ENCODE data around the gene ZNF839.
A peak's percentile ranks its signal among the peaks of the same experiment; 100 is the strongest.

Gene ZNF839

DNA sequence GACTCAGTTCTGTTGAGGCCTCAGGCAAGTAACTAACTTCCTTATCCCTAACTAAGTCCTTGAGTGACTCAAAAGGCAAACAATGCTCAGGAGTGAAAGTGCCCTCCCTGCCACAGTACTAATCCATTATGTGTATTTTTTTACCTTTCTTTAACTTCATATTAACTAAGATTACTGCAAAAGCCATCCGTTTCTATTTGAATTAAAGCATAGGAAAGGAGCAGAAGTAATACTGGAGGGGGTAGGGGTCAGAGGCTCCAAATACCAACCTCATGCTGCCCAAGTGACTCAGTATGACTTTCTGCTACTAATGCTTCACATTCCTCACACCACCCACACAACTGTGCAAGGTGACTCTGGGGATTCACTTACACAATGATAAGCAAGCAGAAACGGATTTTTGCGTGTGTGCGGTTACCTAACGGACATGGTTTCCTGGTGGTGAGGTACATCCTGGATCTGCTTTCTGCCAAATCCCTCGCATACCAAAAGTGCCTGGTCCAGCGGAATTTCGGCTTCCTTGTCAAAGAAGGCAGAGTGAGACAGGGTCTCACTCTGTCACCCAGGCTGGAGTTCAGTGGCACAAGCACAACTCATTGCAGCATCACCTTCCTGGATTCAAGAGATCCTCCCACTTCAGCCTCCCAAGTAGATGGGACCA is 39.7 kb upstream of the ZNF839 start:
- TF ChIP-seq, protein P1, sequence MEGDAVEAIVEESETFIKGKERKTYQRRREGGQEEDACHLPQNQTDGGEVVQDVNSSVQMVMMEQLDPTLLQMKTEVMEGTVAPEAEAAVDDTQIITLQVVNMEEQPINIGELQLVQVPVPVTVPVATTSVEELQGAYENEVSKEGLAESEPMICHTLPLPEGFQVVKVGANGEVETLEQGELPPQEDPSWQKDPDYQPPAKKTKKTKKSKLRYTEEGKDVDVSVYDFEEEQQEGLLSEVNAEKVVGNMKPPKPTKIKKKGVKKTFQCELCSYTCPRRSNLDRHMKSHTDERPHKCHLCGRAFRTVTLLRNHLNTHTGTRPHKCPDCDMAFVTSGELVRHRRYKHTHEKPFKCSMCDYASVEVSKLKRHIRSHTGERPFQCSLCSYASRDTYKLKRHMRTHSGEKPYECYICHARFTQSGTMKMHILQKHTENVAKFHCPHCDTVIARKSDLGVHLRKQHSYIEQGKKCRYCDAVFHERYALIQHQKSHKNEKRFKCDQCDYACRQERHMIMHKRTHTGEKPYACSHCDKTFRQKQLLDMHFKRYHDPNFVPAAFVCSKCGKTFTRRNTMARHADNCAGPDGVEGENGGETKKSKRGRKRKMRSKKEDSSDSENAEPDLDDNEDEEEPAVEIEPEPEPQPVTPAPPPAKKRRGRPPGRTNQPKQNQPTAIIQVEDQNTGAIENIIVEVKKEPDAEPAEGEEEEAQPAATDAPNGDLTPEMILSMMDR (IDR thresholded peaks at IDR 0.05; ENCODE audit: insufficient read depth, low read length, missing control alignments), result no peak
- DNase-seq (ENCODE audit: low read depth, low spot score), result peak; percentile 100
- ChIA-PET CTCF (no interaction called here), POLR2A (interaction anchor here (1.0 kb wide), 1 partner anchor 25 kb away, joined by 5 read pairs; the partner anchor contains the start of gene MOK)
- peak overlapping the region; percentile 12 for H3K4me3 ChIP-seq (ENCODE audit: low read depth, low read length)

DNA sequence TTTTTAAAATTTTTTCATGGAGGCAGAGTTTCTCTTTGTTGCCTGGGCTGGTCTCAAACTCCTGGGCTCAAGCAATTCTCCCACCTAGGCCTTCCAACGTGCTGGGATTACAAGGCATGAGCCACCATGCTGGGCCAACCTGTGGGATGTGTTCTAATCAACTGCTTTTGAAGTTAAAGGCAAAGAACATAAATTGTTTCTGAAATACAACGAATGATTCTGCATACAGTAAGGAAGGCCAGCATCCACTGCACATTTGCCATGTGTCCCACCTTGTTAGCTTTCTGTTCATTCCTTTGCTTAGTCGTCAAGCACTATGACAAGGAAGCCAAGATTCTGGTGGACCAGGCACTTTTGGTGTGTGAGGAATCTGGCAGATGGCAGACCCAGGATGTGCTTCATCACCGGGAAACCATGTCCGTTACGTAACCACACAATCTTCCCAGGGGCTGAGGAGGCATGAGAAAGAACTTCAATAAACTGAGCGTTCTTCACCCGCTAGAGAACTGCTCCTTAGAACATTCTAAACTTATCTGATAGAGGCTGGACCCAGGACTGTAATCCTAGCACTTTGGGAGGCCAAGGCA is 39.1 kb upstream of the ZNF839 start:
- TF ChIP-seq, protein P1 (IDR thresholded peaks at IDR 0.05; ENCODE audit: insufficient read depth, low read length, missing control alignments), result no peak
- CTCF ChIA-PET, result interaction anchor here (0.5 kb wide), 1 partner anchor 12 kb away, joined by 3 read pairs; no protein-coding TSS in a partner anchor

DNA sequence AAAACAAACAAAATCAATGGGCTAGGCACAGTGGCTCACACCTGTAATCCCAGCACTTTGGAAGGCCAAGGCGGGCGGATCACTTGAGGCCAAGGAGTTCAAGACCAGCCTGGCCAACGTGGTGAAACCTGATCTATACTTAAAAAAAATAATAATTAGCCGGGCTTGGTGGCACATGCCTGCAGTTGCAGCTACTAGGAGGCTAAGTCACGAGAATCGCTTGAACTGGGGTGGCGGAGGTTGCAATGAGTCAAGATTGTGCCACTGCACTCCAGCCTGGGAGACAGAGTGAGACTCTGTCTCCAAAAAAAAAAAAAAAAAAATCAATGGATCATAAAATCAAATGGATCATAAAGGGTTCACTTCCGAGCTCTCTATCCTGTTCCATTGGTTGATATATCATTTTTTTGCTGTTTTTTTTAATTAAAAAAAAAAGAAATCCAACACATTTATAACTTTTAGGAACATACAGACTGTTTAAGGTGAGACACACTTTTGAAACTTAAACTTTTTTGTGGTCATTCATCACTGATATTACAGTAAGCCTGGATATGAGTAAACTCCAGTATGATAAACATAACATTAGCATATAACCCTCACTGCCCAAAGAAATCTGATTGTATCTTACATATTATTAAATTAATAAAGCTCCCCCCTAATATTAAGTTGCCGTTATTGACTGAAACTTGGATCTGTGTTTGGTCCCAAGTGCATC is 36.6 kb upstream of the ZNF839 start:
- no peak for DNase-seq (ENCODE audit: low read depth, low spot score)
- ChIA-PET CTCF (interaction anchor here (1.5 kb wide), 1 partner anchor 31 kb away, joined by 4 read pairs; no protein-coding TSS in a partner anchor), POLR2A (no interaction called here)
- TF ChIP-seq, protein P1 (IDR thresholded peaks at IDR 0.05; ENCODE audit: insufficient read depth, low read length, missing control alignments), result no peak
- no peak overlapping the region for H3K4me3 ChIP-seq (ENCODE audit: low read depth, low read length)

More for the DNA sequence above, 39.1 kb upstream of the ZNF839 start:
- peak; percentile 98 for DNase-seq (ENCODE audit: low read depth, low spot score)
- peak overlapping the region; percentile 12 for H3K4me3 ChIP-seq (ENCODE audit: low read depth, low read length)
- POLR2A ChIA-PET, result interaction anchor here (0.7 to 1.0 kb wide), 2 partner anchors 8 to 24 kb away, joined by 3 to 5 read pairs; partner anchors contain the start of gene MOK

DNA sequence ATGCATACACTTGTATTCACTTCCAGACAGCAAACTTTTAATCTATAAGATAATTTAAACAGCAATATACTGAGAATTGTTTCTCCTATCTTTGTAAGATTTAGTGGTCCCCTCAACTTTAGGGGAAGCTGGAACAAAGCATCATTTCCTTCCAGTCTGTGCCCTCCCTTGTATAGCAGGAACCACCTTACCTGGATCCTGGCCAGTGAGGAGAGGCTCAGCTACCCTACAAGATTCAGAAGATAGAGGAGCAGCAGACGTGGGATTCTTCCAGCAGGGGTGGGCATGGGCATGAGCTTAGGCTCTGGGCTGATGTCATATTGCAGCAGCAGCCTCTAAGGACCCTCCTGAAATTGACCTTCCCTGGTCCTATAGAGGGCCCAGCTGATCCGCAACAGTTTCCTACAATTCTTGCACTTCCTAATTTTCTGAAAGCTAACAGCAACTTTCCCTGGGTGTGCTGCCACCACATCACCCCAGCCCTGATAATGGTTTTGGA is 35.9 kb upstream of the ZNF839 start:
- ChIA-PET CTCF (interaction anchor here (0.7 to 1.5 kb wide), 2 partner anchors 30 to 32 kb away, joined by 3 to 4 read pairs; no protein-coding TSS in a partner anchor), POLR2A (no interaction called here)
- TF ChIP-seq, protein P1 (IDR thresholded peaks at IDR 0.05; ENCODE audit: insufficient read depth, low read length, missing control alignments), result no peak
- H3K4me3 ChIP-seq (ENCODE audit: low read depth, low read length), result no peak overlapping the region
- DNase-seq (ENCODE audit: low read depth, low spot score), result no peak

DNA sequence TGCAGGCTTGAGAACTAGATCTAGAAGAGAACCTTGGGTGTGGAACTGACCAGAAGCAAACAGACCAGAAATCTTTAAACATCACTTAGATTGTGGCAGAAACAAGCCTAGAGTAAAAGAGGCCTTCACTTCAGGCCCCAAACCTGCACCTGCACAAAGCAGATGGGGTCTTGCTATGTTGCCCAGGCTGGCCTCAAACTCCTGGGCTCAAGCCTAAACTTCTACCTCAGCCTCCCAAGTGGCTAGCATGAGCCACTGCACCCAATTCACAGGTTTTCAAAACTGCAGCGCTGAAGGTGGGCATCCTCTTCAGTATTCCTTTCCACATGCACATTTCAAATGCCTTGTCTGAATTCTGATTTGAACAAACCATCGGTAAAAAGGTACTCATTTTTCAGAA is 34.4 kb upstream of the ZNF839 start:
- no peak overlapping the region for H3K4me3 ChIP-seq (ENCODE audit: low read depth, low read length)
- ChIA-PET CTCF (no interaction called here), POLR2A (no interaction called here)
- no peak for DNase-seq (ENCODE audit: low read depth, low spot score)
- TF ChIP-seq, protein P1 (IDR thresholded peaks at IDR 0.05; ENCODE audit: insufficient read depth, low read length, missing control alignments), result no peak

DNA sequence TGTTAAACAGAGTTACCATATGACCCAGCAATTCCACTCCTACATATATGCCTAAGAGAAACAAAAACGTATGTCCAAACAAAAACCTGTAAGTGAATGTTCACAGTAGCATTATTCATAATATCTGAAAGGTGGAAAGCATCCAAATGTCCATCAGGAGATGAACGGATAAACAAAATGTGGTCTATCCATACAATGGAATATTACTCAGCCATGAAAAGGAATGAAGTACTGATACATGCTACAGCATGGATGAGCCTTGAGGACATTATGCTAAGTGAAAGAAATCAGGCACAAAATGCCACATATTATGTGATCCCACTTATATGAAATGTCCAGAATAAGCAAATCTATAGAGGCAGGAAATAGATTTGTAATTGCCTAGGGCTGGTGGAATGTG is 31.4 kb upstream of the ZNF839 start:
- POLR2A ChIA-PET, result no interaction called here
- TF ChIP-seq, protein P1 (IDR thresholded peaks at IDR 0.05; ENCODE audit: insufficient read depth, low read length, missing control alignments), result no peak
- CTCF ChIA-PET, result interaction anchor here (0.8 kb wide), 1 partner anchor 27 kb away, joined by 3 read pairs; no protein-coding TSS in a partner anchor
- no peak overlapping the region for H3K4me3 ChIP-seq (ENCODE audit: low read depth, low read length)
- no peak for DNase-seq (ENCODE audit: low read depth, low spot score)
